SH-SY5Y (cell line): ENCODE results near the gene LAMA3.
A peak's percentile ranks its signal among the peaks of the same experiment; 100 is the strongest.

Source experiments
- GATA2 ChIP-seq: IDR thresholded peaks from 2 replicates; pipeline ENCODE4 v1.6.1; 2011; ENCODE audit warnings: mild to moderate bottlenecking, low read depth, low read length
- GATA3 ChIP-seq: IDR thresholded peaks from 2 replicates; pipeline ENCODE4 v1.6.1; 2011; ENCODE audit warnings: low read depth, mild to moderate bottlenecking, low read length, moderate library complexity

Gene LAMA3

GRCh38 chr18:23921716-23922285 lies 232.5 kb downstream of the LAMA3 start:
- TF ChIP-seq GATA3 (no peak), GATA2 (no peak)

GRCh38 chr18:23922939-23923338 lies 233.7 kb downstream of the LAMA3 start:
- TF ChIP-seq GATA2 (no peak), GATA3 (no peak)

- TF ChIP-seq GATA3 (no peak), GATA2 (no peak)
Measured at GRCh38 chr18:23924813-23925212, 235.6 kb downstream of the LAMA3 start.

- TF ChIP-seq GATA2 (no peak), GATA3 (no peak)
Measured at GRCh38 chr18:23926571-23926970, 237.3 kb downstream of the LAMA3 start.

GRCh38 chr18:23927821-23928746 lies 238.8 kb downstream of the LAMA3 start:
- TF ChIP-seq GATA3: 0 out of 2 replicates have a peak, but pooled peaks have one; percentile 14
- peak; percentile 62; the same call in 1 of the 2 replicates for TF ChIP-seq GATA2

- no peak for TF ChIP-seq GATA3
- TF ChIP-seq GATA2: no peak
Measured at GRCh38 chr18:23929362-23929930, 240.2 kb downstream of the LAMA3 start.

- TF ChIP-seq GATA3: no peak
- TF ChIP-seq GATA2: no peak
Measured at GRCh38 chr18:23930002-23930401, 240.7 kb downstream of the LAMA3 start.

- TF ChIP-seq GATA2 (no peak), GATA3 (no peak)
Measured at GRCh38 chr18:23932385-23933067, 243.3 kb downstream of the LAMA3 start.

- TF ChIP-seq GATA2 (no peak), GATA3 (no peak)
Measured at GRCh38 chr18:23933407-23933806, 244.2 kb downstream of the LAMA3 start.

GRCh38 chr18:23934252-23934651 lies 245.0 kb downstream of the LAMA3 start:
- no peak for TF ChIP-seq GATA2
- TF ChIP-seq GATA3: no peak

- TF ChIP-seq GATA2 (no peak), GATA3 (no peak)
Measured at GRCh38 chr18:23934863-23935262, 245.6 kb downstream of the LAMA3 start.

- TF ChIP-seq GATA3 (no peak), GATA2 (no peak)
Measured at GRCh38 chr18:23935804-23936203, 246.6 kb downstream of the LAMA3 start.

- TF ChIP-seq GATA3 (no peak), GATA2 (no peak)
Measured at GRCh38 chr18:23936381-23936958, 247.2 kb downstream of the LAMA3 start.
